Epithelial cell of proximal tubule (primary cell): ENCODE measurements around the gene MYZAP. TPM values are rescaled to one million over a fixed set of nuclear protein-coding genes. Genes with fewer than 3 reads are reported as not detected.

Experiments
- DNase-seq: peaks from one replicate; pipeline ENCODE4 v3.0.0-alpha.2; 2011; ENCODE audit warnings: low read depth
- H3K4me3 ChIP-seq: 2 replicates; pipeline ENCODE4 v1.5.1; 2011; ENCODE audit warnings: low read depth, mild to moderate bottlenecking, low read length
- total RNA-seq: library from RNA; depleted of rRNA; stranded (reverse); fragments of >200 nt; gene quantifications from 2 replicates; pipeline ENCODE4 v1.2.3, GENCODE V29; 2015
- TF ChIP-seq, protein P1 (sequence below): conservative IDR thresholded peaks from 2 replicates; pipeline ENCODE4 v1.5.1; 2012; ENCODE audit warnings: low read depth, mild to moderate bottlenecking, low read length

The MYZAP gene
- total RNA-seq, 1 donor from 2014 or later: 0.06 TPM

DNA sequence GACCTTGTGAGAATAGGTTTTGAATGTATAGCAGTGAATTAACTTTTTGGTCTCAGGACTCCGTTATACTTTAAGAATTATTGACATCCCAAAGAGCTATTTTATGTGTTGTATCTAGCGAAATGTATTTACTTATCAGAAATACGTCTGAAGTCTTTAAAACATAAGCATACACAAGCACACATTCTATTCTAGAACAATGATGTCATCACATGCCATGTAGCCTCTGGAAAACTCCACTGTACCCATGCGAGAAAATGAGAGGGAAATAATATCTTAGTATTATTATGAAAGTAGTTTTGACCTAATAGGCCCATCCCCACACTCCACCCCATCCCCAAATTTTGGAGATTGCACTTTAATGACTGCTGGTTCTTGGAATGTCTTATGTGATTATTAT is 116.3 kb downstream of the MYZAP start:
- H3K4me3 ChIP-seq: peak overlapping the region; percentile 88
- TF ChIP-seq, protein P1, sequence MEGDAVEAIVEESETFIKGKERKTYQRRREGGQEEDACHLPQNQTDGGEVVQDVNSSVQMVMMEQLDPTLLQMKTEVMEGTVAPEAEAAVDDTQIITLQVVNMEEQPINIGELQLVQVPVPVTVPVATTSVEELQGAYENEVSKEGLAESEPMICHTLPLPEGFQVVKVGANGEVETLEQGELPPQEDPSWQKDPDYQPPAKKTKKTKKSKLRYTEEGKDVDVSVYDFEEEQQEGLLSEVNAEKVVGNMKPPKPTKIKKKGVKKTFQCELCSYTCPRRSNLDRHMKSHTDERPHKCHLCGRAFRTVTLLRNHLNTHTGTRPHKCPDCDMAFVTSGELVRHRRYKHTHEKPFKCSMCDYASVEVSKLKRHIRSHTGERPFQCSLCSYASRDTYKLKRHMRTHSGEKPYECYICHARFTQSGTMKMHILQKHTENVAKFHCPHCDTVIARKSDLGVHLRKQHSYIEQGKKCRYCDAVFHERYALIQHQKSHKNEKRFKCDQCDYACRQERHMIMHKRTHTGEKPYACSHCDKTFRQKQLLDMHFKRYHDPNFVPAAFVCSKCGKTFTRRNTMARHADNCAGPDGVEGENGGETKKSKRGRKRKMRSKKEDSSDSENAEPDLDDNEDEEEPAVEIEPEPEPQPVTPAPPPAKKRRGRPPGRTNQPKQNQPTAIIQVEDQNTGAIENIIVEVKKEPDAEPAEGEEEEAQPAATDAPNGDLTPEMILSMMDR: no peak
- no peak for DNase-seq

- DNase-seq: no peak
- no peak overlapping the region for H3K4me3 ChIP-seq
- TF ChIP-seq, protein P1: no peak
Measured at GRCh38 chr15:57718309-57718708, 126.6 kb downstream of the MYZAP start.

GRCh38 chr15:57720867-57721266 is 129.2 kb downstream of the MYZAP start:
- no peak overlapping the region for H3K4me3 ChIP-seq
- TF ChIP-seq, protein P1: no peak
- DNase-seq: no peak

DNA sequence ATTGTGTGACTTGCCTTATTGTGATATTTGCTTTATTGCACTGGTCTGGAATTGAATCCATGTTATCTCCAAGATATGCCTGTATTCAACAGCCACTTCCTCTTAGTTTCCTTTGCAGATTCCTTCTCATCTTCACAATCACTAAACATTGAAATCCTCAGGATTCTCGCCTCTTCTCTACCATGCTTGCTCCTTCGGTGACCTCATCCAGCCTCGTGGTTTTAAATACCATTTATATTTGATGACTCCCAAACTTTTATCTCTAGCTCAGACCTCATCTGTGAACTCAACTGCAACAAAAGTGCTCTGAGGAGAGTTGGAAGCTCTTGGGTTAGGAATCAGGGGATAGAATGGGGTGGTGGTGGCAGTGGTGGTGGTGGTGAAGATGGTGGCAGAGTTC is 134.7 kb downstream of the MYZAP start:
- DNase-seq: no peak
- TF ChIP-seq, protein P1: no peak

GRCh38 chr15:57727031-57727430 is 135.3 kb downstream of the MYZAP start:
- H3K4me3 ChIP-seq: no peak overlapping the region
- TF ChIP-seq, protein P1: no peak
- no peak for DNase-seq

More for the DNA sequence above, 134.7 kb downstream of the MYZAP start:
- H3K4me3 ChIP-seq: no peak overlapping the region

- no peak overlapping the region for H3K4me3 ChIP-seq
- DNase-seq: no peak
- TF ChIP-seq, protein P1: no peak
Measured at GRCh38 chr15:57728436-57728835, 136.7 kb downstream of the MYZAP start.

DNA sequence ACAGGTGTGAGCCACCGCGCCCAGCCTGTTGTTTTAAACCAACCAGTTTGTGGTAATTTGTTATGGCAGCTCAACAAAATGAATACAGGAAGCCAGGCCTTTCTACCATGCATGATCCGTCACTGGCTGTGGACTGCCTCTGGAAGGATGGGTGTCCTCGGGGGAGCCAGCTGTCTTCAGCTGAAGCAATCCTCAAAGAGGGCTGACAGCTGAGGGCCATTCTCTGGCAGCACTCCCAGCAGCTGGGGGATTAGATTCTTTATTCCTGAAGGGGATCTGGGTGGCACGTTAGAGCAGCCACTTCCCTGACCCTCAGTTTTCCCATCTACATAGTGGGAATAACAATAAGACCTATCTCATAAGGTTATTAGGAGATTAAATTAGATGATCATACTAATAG is 139.2 kb downstream of the MYZAP start:
- no peak for DNase-seq
- TF ChIP-seq, protein P1: no peak
- H3K4me3 ChIP-seq: no peak overlapping the region
